Epithelial cell of esophagus (primary cell): ENCODE results near the gene IMPA2.

Source experiments
- DNase-seq: peaks from one replicate; pipeline ENCODE4 v3.0.0; 2010; ENCODE audit warnings: low read depth
- H3K4me3 ChIP-seq: 2 replicates; pipeline ENCODE4 v1.5.1; 2011; ENCODE audit warnings: mild to moderate bottlenecking, low read length, control low read depth
- CTCF ChIP-seq: IDR thresholded peaks from 2 replicates; pipeline ENCODE4 v1.5.1; 2011; ENCODE audit warnings: low read depth, mild to moderate bottlenecking, low read length, control low read depth, inconsistent platforms; ENCODE audit not compliant: insufficient read depth; ENCODE audit errors: missing control alignments

Gene IMPA2

GRCh38 chr18:11977153-11977466 is 4.2 kb upstream of the IMPA2 start:
- no peak for TF ChIP-seq CTCF
- no peak overlapping the region for H3K4me3 ChIP-seq
- DNase-seq = no peak

DNA sequence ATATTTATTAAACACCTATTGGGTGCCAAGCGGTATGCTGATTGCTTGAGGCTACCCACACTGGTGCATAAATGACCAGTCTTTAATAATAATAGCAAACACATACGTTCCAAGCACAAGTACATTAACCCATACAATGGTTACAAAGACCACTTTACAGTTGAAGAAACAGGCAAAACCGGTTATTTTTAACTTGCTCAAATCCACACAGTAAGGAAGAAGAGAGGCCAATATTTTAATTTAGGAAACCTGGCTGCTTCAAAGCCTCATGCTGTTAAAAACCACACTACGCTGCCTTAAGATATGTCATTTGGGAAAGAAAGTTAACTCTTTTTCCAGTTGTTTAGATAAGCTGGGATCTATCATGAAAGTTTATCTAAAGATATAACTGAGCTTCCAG is 2.4 kb upstream of the IMPA2 start:
- no peak for TF ChIP-seq CTCF
- H3K4me3 ChIP-seq = no peak overlapping the region
- no peak for DNase-seq

GRCh38 chr18:11980163-11980493 is 1.2 kb upstream of the IMPA2 start:
- TF ChIP-seq CTCF = no peak
- peak overlapping the region; percentile 48 for H3K4me3 ChIP-seq
- DNase-seq = peak; percentile 24

DNA sequence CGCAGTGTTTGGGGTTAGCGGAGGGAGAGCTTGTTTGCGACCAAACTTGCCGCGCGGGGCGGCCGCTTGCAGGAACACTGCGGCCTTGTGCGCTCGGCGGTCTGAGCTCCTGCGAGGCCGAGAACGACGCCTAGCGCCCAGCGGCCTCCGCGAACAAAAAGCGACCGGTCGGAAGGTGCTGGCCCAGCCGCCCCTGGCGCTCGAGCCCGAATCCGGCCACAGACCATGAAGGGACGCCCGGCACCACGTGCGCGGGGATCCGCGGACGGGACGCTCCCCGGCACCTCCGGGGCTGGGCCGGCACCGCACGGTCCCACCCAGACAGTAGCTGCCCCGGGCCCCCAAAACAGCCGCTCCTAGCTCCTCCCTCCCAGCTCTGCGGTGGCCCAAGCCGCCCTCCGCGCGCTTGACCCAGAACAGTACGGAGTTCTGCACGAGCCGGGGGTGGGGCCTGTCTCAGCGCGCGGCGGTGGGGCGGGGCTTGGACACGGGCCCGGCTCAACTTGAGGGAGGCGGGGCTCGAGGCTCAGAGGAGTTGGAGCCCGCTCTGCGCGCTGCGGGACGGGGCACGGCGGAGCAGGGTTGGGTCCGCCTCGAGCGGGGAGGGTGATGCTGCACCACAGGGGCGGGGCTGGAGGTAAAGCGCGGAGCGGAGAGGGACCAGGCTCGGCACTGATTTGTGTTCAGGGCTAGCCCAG is 664 bp upstream of the IMPA2 start:
- DNase-seq = peak; percentile 52
- H3K4me3 ChIP-seq = peak overlapping the region; percentile 48
- no peak for TF ChIP-seq CTCF

DNA sequence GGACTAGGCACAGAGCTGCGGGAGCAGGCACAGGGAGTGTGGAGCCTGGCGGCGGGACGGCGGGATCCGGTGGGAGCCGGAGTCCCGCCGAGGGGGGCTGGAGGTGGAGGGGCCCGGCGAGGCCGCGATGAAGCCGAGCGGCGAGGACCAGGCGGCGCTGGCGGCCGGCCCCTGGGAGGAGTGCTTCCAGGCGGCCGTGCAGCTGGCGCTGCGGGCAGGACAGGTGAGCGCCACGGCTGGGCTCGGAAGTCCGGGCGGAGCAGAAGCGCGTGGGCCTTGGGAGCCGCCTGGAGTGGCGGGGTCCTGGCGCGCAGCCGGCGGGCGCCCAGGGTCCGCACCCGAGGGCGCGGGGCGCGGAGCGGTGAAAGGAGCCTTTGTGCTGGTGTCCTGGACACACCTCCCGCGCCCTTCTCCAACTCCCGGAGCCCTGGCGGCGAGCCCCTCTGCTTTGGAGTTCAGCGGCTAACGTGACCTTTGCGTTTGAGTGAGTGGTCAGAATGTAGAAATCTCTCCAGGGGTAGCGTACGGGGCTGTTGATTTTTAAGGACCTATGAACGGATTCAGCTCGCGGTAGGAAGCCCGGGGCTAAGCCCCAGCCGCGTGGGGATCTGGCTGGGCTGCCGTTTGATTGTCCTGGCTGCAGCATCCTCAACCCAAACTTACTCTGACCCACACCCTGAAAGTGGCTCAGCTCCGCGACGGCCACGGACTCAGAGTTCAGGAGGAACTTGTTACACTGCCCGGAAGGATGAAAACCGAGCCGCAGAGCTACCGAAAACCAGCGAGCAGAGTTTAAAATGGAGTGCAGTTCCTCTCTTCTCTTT is 448 bp downstream of the IMPA2 start:
- no peak for TF ChIP-seq CTCF
- peak overlapping the region; percentile 85 for H3K4me3 ChIP-seq
- DNase-seq = peak; percentile 27

- DNase-seq = no peak
- TF ChIP-seq CTCF = no peak
- peak overlapping the region; percentile 85 for H3K4me3 ChIP-seq
Measured at GRCh38 chr18:11982981-11983380, 1.7 kb downstream of the IMPA2 start.
